ENCODE results near the gene ELF1. TPM values are rescaled to one million over a fixed set of nuclear protein-coding genes. Genes with fewer than 3 reads are reported as not detected.

The ELF1 gene
- total RNA-seq, 4 donors from 2014 or later: 38.0 to 123 (median 105) TPM

- intact Hi-C loops (cut with DNase I; ENCODE audit: low total_unique reads) (no loop called here), in situ Hi-C loops (cut with MboI; ENCODE audit: low pct_ligation_motif_present in 1 of 4, low pct_unique_long_range_greater_than_20kb in 1 of 4, low sequenced_read_pairs in 3 of 4) (loop anchor here in 1 of 4 donors (25.0 kb wide), 1 partner anchor 212 kb away; the partner anchor contains the start of gene SLC25A15)
- Histone ChIP-seq H3K27ac (no peak overlapping the region), H3K9me3 (no peaks in the 10 kb centered on the region), H3K36me3 (no peaks in the 10 kb centered on the region), H3K27me3 (no peaks in the 10 kb centered on the region), H3K4me3 (no peak overlapping the region), H3K4me1 (peaks cover 12 to 81% (median 42%) of the 10 kb centered on the region in 4 donors)
- no peak for TF ChIP-seq CTCF (IDR thresholded peaks at IDR 0.05)
- TF ChIP-seq POLR2A (IDR thresholded peaks at IDR 0.05): no peak
- no peak for TF ChIP-seq POLR2AphosphoS5 (IDR thresholded peaks at IDR 0.05)
- no peak for TF ChIP-seq EP300 (IDR thresholded peaks at IDR 0.05; ENCODE audit: low read depth)
- no peak for DNase-seq
- 78% methylated on average over 3 of the region's 3 CpGs for WGBS, 2 donors (ENCODE audit: low coverage in 1 of 2)
These were observed 19.7 kb downstream of the ELF1 start for GRCh38 chr13:40999416-40999815.

GRCh38 chr13:40996426-40997092, 22.6 kb downstream of the ELF1 start:
- H3K4me1 ChIP-seq: peaks cover 24 to 75% (median 48%) of the 10 kb centered on the region in 4 donors
- H3K27ac ChIP-seq: peak overlapping the region in 2 of 4 donors; percentile 11 to 76
- 57 to 75% methylated on average over 1 to 5 of the region's 5 CpGs for WGBS, 2 donors (ENCODE audit: low coverage in 1 of 2)
- no peak for TF ChIP-seq EP300 (IDR thresholded peaks at IDR 0.05; ENCODE audit: low read depth)
- TF ChIP-seq CTCF (IDR thresholded peaks at IDR 0.05): no peak
- no peak for TF ChIP-seq POLR2AphosphoS5 (IDR thresholded peaks at IDR 0.05)
- no peak for TF ChIP-seq POLR2A (IDR thresholded peaks at IDR 0.05)
- no peak overlapping the region for H3K4me3 ChIP-seq
- no peaks in the 10 kb centered on the region for H3K9me3 ChIP-seq
- no peaks in the 10 kb centered on the region for H3K27me3 ChIP-seq
- intact Hi-C loops (cut with DNase I; ENCODE audit: low total_unique reads): no loop called here
- DNase-seq: no peak
- in situ Hi-C loops (cut with MboI; ENCODE audit: low pct_ligation_motif_present in 1 of 4, low pct_unique_long_range_greater_than_20kb in 1 of 4, low sequenced_read_pairs in 3 of 4): loop anchor here in 1 of 4 donors (25.0 kb wide), 1 partner anchor 209 kb away; the partner anchor contains the start of gene SLC25A15
- H3K36me3 ChIP-seq: no peaks in the 10 kb centered on the region

GRCh38 chr13:40995997-40996396, 23.1 kb downstream of the ELF1 start:
- Histone ChIP-seq H3K9me3 (no peaks in the 10 kb centered on the region), H3K36me3 (no peaks in the 10 kb centered on the region), H3K4me1 (peaks cover 25 to 74% (median 48%) of the 10 kb centered on the region in 4 donors), H3K4me3 (no peak overlapping the region), H3K27me3 (no peaks in the 10 kb centered on the region), H3K27ac (peak overlapping the region in 2 of 4 donors; percentile 8 to 76)
- intact Hi-C loops (cut with DNase I; ENCODE audit: low total_unique reads): no loop called here
- DNase-seq: no peak
- TF ChIP-seq POLR2A (IDR thresholded peaks at IDR 0.05) (no peak), POLR2AphosphoS5 (IDR thresholded peaks at IDR 0.05) (no peak)
- in situ Hi-C loops (cut with MboI; ENCODE audit: low pct_ligation_motif_present in 1 of 4, low pct_unique_long_range_greater_than_20kb in 1 of 4, low sequenced_read_pairs in 3 of 4): loop anchor here in 1 of 4 donors (25.0 kb wide), 1 partner anchor 209 kb away; the partner anchor contains the start of gene SLC25A15

- in situ Hi-C loops (cut with MboI; ENCODE audit: low pct_ligation_motif_present in 1 of 4, low pct_unique_long_range_greater_than_20kb in 1 of 4, low sequenced_read_pairs in 3 of 4): loop anchor here in 1 of 4 donors (25.0 kb wide), 1 partner anchor 207 kb away; the partner anchor contains the start of gene SLC25A15
- H3K9me3 ChIP-seq: no peaks in the 10 kb centered on the region
- H3K27ac ChIP-seq: peak overlapping the region; percentile 76 to 86 (median 80)
- intact Hi-C loops (cut with DNase I; ENCODE audit: low total_unique reads): no loop called here
- TF ChIP-seq CTCF (IDR thresholded peaks at IDR 0.05) (no peak), EP300 (IDR thresholded peaks at IDR 0.05; ENCODE audit: low read depth) (no peak), POLR2AphosphoS5 (IDR thresholded peaks at IDR 0.05) (no peak), POLR2A (IDR thresholded peaks at IDR 0.05) (no peak)
- H3K36me3 ChIP-seq: no peaks in the 10 kb centered on the region
- H3K4me1 ChIP-seq: peaks cover 28 to 81% (median 48%) of the 10 kb centered on the region in 4 donors
- no peak overlapping the region for H3K4me3 ChIP-seq
- no peak for DNase-seq
- WGBS, 2 donors (ENCODE audit: low coverage in 1 of 2): 45 to 59% methylated on average over 4 to 6 of the region's 6 CpGs
- no peaks in the 10 kb centered on the region for H3K27me3 ChIP-seq
These were observed 24.4 kb downstream of the ELF1 start for GRCh38 chr13:40994581-40995230.
